CD4-positive, alpha-beta T cell treated with Interferon alpha-2 for 1 hour (primary cell): ENCODE measurements around the gene FEV.

ENCODE experiments used
- DNase-seq, 2 donors: peaks; one replicate each; pipeline ENCODE4 v3.0.0-alpha.2; 2020 to 2022

The FEV gene

DNA sequence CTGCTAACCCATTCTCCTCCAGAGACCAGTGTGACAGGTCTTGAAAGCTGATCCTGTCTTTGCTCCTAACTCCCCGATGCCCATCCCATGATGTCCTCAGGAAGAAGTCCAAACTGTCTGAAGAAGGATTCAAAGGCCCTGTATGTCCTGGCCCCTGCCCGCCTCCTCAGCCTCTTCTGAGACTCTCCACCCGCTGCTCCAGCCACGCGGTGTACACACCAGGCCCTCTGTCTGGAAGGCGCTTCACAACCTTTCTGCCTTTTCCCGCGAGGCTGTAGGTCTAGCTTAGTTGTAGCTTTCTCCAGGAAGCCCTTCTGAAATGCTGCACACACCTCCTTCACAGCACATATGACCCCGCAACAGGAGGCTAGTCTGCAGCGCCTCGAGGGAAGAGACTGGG lies 31.7 kb upstream of the FEV start:
- DNase-seq: no peak

DNA sequence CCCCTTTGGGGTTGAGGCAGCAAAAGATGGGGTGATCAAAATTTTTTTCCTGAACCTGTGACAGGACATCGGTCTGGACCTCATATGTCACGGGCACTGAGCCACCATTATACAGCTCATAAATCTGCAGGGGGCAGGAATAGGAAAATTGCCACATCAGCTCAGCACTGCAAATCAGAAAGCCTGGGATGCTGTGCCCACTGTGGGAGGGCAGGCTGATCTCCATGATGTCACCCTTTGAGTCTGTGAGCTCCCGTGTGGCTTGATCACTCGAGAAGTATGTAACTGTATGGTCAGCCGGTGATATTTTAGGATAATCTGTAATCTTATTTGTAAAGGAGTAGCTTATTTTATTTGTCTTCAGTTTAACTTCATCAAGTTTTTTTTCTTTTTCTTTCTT lies 25.9 kb upstream of the FEV start:
- DNase-seq: no peak

- no peak for DNase-seq
These were observed 25.3 kb upstream of the FEV start for GRCh38 chr2:219010162-219010756.

GRCh38 chr2:219009294-219009693 lies 24.3 kb upstream of the FEV start:
- no peak for DNase-seq

DNA sequence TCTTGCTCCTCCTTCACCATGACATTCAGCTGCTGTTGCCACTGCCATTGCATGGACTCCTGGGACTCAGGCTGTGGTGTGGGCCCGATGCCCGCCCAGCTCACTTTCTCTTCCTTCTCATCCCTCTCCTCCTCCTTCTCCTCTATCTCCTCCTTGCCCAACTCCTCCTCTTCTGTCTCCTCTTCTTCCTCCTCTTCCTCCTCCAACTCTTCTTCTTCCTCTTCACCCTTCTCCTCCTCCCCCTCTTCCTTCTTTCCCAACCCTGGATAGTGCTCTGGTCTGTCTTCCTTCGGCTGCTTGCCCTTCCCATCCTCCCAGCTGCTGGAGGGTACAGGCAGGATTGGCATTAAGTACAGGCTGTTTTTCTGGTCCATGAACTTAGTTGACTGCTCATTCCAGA lies 19.0 kb upstream of the FEV start:
- no peak for DNase-seq

- DNase-seq: no peak
These were observed 18.3 kb upstream of the FEV start for GRCh38 chr2:219003267-219003634.

DNA sequence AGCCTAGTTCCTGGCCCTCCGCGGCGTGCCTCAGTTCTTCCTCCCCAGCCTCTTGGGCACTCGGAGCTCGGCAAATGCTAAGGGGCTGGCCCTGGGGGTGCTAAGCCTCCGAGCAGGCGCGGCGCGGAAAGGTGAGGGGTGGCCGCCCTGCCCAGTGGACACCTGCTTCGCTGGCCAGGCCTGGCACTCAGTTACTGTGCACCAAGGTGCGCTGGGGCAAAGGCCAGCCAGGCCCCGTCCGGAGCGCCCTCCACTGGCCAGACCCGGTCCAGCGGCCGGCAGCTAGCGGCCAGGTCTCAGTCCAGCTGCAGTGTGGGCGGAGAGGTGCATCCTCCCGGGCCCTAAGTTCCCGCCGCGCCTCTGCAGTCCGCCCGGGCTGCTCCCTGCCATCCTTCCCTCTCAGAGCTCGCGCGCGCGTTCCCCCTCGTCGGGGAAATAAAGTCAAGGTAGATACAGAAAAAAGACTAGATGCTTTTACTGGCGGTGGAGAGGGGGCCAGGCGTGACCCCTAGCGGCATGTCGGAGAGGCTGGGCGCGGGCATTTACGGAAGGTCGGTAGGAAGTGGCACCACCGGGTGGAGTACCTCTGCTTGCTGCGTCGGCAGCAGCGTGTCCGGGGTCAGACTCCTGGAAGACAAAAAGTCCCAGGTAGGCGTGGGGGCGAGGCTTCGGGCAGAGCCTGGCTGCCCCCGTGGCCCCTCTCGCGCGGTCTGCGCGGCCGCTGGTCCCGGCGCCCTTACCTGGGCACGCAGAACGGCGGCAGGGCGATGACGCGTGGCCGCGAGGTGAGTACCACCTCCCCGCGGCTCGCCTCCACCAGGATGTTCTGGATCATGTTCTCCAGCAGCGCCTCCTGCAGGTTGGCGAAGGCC lies 17.6 kb upstream of the FEV start:
- peak; percentile 12 to 42 for DNase-seq

GRCh38 chr2:219001577-219002394 lies 16.8 kb upstream of the FEV start:
- no peak for DNase-seq

DNA sequence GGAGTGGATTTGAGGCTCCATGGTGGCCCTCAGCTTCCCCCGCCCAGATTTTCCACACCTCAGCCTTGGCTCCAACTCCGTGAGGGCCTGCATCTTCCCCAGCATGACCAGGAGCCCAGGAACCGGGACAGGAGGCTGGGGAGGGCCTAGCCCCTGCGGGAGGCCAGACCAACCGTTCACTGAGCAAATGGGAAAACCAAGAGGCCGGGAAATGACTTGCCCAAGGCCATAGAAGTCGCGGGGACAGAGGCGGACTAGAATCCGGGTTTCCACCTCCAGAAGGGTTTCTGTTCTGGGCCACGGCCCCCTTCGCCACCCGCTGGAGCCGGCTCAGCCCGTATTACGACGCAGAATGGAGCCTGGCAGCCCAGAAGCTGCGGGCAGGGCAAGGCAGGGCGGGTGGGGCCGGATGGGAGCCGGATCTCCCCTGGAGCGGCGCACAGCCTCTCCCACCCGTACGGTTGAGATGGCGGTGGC lies 16.2 kb upstream of the FEV start:
- DNase-seq: no peak

GRCh38 chr2:219000569-219000960 lies 15.6 kb upstream of the FEV start:
- no peak for DNase-seq

- no peak for DNase-seq
These were observed 15.0 kb upstream of the FEV start for GRCh38 chr2:218999881-219000568.

GRCh38 chr2:218999021-218999880 lies 14.3 kb upstream of the FEV start:
- no peak for DNase-seq

GRCh38 chr2:218998414-218999002 lies 13.5 kb upstream of the FEV start:
- no peak for DNase-seq

- no peak for DNase-seq
These were observed 12.7 kb upstream of the FEV start for GRCh38 chr2:218997731-218998130.

GRCh38 chr2:218996937-218997336 lies 12.0 kb upstream of the FEV start:
- DNase-seq: no peak

DNA sequence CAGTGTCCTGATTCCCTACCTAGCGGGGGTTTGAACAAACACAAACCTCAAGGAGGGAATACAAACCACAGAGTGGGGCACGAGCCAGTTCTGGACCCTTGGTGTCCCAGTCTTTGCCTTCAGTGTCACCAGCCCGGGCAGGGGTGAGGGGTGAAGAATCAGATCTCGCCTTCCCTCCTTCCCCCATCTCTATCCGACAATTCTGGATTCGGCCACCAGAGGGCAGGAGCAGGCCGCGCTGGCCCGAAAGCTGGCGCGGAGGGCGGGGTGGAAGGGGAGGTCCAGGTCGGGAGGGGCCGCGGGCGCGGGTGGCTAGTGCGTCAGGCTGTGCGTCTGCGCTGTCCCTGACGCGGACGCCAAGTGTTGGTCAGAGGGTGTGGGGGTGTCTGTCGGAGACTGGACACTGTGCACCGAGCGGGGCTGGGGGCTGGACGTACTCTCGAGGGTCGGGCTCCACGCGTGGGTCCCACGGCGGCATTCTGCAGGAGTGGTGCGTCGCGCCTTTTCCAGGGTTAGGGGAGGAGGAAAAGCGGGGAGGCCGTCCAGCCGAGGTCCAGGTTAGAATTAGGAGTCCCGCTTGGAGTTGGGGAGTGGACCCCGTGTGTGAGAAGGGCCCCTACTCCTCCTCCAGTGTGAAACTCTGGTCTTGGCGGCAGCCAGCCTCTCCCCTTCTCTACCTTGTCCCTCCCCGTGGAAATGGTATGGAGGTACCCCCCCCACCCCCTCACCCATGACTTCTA lies 11.2 kb upstream of the FEV start:
- peak; percentile 65 to 80 for DNase-seq

DNA sequence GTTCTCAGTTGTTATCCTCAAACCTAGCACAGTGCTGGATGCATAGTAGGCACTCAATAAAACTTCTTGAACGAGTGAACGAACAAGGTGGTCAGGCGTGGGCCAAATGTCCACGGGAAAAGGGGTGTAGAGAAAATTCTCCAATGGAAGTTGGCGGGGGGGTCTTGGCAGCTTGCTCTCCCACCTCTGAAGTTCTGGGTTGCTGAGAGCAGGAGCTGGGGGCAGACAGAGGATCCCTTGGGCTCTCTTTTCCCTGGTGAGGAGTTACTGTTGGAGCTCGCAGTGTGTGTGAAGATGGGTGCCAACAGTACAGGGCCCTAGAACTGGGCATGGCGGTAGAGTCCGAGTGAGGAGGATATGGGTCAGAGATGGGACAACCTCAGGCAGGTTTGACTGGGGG lies 10.6 kb upstream of the FEV start:
- no peak for DNase-seq

DNA sequence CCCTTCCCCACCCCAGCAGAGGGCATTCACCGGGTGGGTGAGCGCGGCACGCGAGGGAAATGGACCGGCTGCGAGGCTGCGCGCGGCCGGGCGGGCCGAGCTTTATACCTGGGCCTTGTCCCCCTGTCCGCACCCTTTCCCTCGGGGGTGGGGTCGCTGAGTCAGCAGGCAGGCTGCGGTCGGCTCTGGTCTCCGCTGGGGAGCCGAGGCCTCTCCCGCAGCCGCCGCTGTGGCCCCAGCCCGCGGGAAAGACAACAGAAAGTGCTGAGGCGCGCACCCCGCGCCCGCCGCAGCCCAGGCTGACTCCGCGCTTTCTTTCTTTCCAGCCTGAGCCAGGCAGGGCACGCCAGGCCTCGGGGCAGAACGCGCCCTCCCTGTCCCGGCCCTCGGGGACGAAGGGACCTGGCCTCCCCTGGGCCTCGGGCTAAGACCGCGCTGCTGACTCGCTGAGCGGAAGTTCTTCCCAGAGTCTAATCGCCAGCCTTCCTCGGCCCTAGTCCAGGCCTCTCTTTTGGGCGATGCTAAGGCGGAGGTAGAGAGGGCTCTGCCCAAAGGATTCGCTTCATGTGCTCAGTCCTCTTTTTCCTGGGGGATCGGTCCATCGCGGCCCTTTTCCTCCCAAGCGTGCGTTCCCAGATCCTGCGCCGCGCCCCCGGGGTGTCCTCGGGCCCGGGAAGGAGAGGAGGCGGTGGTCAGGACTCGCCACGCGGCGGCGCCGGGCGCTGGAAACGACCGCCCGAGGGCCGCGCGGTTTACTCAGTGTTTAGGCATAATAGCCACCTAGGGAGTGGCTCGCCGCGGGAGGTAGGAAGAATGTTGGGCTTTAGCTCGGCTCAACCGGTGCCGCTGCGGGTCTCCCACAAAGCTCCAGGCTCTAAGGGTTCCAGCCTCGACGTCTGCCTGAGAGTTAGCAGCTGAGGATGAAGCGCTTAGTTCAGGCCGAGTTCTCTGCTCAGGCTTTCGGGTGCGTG lies 8.6 kb upstream of the FEV start, which contains the start of gene CRYBA2:
Gene CRYBA2, minus strand, starts transcription at position 78 of the 971 bp plus-strand sequence. CDS start 246 bp downstream, outside the sequence.
- no peak for DNase-seq

DNA sequence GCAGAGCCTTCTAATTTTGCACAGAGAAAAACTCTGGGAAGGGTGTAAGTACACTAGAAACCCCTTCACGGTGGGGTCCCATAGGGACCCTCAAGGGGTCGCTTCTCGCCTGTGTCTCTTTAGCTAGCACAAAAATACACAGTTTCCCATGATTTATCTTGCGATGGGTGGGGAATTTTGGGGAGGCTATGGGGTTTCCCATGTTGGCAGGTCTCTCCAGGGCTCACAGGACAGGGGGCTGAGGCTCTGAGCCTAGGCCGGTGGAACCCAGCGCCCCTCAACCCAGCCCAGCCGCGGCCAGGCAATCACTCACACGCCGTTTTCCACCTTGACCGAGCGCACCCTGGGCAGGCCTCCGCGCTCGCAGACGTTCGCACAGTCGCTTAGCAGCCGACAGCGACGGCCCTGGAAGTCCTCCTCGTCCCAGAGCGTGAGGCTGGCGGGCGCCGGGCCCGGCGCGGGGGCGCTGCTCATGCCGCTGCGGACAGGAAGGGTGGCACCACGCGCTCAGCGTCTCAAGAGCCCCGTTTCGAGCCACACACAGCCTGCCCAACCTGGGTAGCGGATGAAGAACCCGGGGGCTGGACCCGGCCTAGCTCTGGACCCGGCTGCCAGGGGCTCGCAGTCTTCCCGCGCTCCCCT lies 7.8 kb upstream of the FEV start:
- DNase-seq: no peak
